Immature natural killer cell (primary cell): ENCODE data around the gene DPH3. TPM values are rescaled to one million over a fixed set of nuclear protein-coding genes. Genes with fewer than 3 reads are reported as not detected.

ENCODE experiments used
- DNase-seq, 3 donors: peaks; one replicate each; pipeline ENCODE4 v3.0.0; 2022; ENCODE audit warnings: mixed read lengths in 1 of 3
- H3K27ac Mint-ChIP-seq, 6 donors: one replicate each; pipeline ENCODE4 v1.8.0; 2020; ENCODE audit warnings: mixed read lengths in 6 of 6, mild to moderate bottlenecking in 5 of 6, inconsistent platforms in 4 of 6, moderate library complexity in 3 of 6
- H3K27me3 Mint-ChIP-seq, 3 donors: one replicate each; pipeline ENCODE4 v1.8.0; 2020 to 2021; ENCODE audit warnings: low read depth in 3 of 3, mild to moderate bottlenecking in 3 of 3, mixed read lengths in 3 of 3, moderate library complexity in 3 of 3, inconsistent platforms in 1 of 3
- H3K36me3 Mint-ChIP-seq, 3 donors: one replicate each; pipeline ENCODE4 v1.8.0; 2020; ENCODE audit warnings: mixed read lengths in 3 of 3, inconsistent platforms in 2 of 3, mild to moderate bottlenecking in 2 of 3
- H3K4me1 Mint-ChIP-seq, 2 donors: one replicate each; pipeline ENCODE4 v1.8.0; 2020; ENCODE audit warnings: inconsistent platforms in 2 of 2, mild to moderate bottlenecking in 2 of 2, mixed read lengths in 2 of 2, moderate library complexity in 1 of 2
- H3K4me3 Mint-ChIP-seq, 5 donors: one replicate each; pipeline ENCODE4 v1.8.0; 2020; ENCODE audit warnings: mild to moderate bottlenecking in 5 of 5, mixed read lengths in 5 of 5, inconsistent platforms in 3 of 5, moderate library complexity in 3 of 5
- H3K9me3 Mint-ChIP-seq, 6 donors: one replicate each; pipeline ENCODE4 v1.8.0; 2020; ENCODE audit warnings: mild to moderate bottlenecking in 6 of 6, mixed read lengths in 6 of 6, inconsistent platforms in 4 of 6, moderate library complexity in 3 of 6
- polyA plus RNA-seq, 3 donors: library from polyadenylated mRNA; unstranded; fragments of 300-500 nt; fragmentation: Illumina TruSeq; gene quantifications; one replicate each; pipeline ENCODE4 v1.2.3, GENCODE V29; 2021

Gene DPH3
- polyA plus RNA-seq, 3 donors from 2014 or later: 22.3 to 31.8 (median 25.5) TPM

DNA sequence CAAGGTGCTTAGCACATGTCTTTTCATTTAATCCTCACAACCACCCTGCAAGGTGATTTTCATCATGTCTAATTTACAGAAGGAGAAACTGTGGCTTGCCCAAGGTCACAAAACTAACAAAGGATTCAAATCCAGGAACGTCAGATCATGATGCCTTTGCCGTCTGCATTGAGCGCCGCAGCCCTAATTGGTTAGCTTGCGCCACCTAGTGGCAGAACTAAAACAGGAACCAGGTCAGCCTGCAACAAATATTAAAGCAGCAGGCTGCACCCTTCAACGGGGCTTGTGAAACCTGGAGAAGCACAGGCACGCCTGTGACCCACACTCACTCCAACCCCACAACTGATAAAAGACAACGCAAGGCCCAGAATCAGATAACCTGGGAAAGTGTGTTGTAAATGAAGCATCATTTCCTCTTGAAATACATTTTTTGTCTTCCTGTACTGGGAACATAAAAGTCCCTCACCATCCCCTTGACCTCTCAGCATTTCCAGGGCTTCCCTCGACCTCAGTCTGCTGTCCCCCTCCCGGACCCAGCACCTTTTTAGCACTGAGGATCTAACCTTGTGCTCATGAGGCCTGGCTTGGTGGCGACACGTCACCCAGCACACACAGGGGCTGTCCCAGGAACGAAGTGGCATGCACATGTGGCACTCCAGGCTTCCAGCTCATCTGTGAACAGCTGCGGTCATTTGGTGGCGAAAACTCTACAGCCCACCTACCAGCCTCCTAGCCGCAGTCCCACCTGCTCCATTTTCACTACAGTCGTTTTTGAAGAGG, 17.3 kb downstream of the DPH3 start:
- Mint-ChIP-seq H3K9me3 (no peaks in the 10 kb centered on the region), H3K27ac (no peak overlapping the region), H3K36me3 (no peaks in the 10 kb centered on the region), H3K27me3 (peaks cover 0 to 4% (median 4%) of the 10 kb centered on the region in 3 donors), H3K4me1 (peaks cover 4 to 9% of the 10 kb centered on the region in 2 donors), H3K4me3 (no peak overlapping the region)
- DNase-seq: peak; percentile 62 to 76 (median 69)

DNA sequence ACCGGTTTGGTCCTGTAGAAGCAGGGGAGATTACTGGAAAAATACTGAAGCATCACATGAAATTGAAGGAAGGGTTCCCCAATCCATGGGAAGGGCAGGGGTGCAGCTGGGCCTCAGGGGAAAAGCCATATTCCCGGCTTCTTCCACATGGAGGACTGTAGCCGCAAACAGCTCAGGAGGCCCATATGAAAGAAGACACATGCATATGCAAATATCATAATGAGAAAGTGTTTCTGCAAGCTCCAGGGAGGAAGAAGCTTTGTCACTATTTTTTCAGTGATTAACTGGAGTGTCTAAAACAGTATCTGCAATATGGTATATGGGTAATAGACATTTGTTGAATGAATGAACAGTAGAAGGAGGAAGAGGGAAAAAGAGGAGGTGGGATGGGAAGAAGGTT, 19.1 kb downstream of the DPH3 start:
- Mint-ChIP-seq H3K27ac (no peak overlapping the region), H3K4me3 (no peak overlapping the region), H3K27me3 (peaks cover 0 to 4% (median 4%) of the 10 kb centered on the region in 3 donors), H3K36me3 (peaks cover 0 to 3% (median 0%) of the 10 kb centered on the region in 3 donors), H3K9me3 (no peaks in the 10 kb centered on the region), H3K4me1 (peaks cover 4 to 9% of the 10 kb centered on the region in 2 donors)
- no peak for DNase-seq

GRCh38 chr3:16243706-16244490, 20.8 kb downstream of the DPH3 start:
- DNase-seq: no peak
- Mint-ChIP-seq H3K9me3 (no peaks in the 10 kb centered on the region), H3K27ac (no peak overlapping the region), H3K36me3 (peaks cover 0 to 3% (median 0%) of the 10 kb centered on the region in 3 donors), H3K4me1 (peaks cover 4 to 9% of the 10 kb centered on the region in 2 donors), H3K4me3 (no peak overlapping the region), H3K27me3 (peaks cover 0 to 4% (median 4%) of the 10 kb centered on the region in 3 donors)

- no peak for DNase-seq
- Mint-ChIP-seq H3K27me3 (peaks cover 0 to 2% (median 2%) of the 10 kb centered on the region in 3 donors), H3K4me1 (peaks cover 3 to 5% of the 10 kb centered on the region in 2 donors), H3K27ac (no peak overlapping the region), H3K4me3 (no peak overlapping the region), H3K36me3 (peaks cover 0 to 3% (median 0%) of the 10 kb centered on the region in 3 donors), H3K9me3 (no peaks in the 10 kb centered on the region)
Measured at GRCh38 chr3:16242177-16242576, 22.6 kb downstream of the DPH3 start.

- Mint-ChIP-seq H3K9me3 (no peaks in the 10 kb centered on the region), H3K27me3 (peaks cover 0 to 2% (median 2%) of the 10 kb centered on the region in 3 donors), H3K4me3 (no peak overlapping the region), H3K36me3 (peaks cover 0 to 3% (median 0%) of the 10 kb centered on the region in 3 donors), H3K27ac (no peak overlapping the region), H3K4me1 (no peaks in the 10 kb centered on the region)
- DNase-seq: no peak
Measured at GRCh38 chr3:16241225-16241624, 23.5 kb downstream of the DPH3 start.

DNA sequence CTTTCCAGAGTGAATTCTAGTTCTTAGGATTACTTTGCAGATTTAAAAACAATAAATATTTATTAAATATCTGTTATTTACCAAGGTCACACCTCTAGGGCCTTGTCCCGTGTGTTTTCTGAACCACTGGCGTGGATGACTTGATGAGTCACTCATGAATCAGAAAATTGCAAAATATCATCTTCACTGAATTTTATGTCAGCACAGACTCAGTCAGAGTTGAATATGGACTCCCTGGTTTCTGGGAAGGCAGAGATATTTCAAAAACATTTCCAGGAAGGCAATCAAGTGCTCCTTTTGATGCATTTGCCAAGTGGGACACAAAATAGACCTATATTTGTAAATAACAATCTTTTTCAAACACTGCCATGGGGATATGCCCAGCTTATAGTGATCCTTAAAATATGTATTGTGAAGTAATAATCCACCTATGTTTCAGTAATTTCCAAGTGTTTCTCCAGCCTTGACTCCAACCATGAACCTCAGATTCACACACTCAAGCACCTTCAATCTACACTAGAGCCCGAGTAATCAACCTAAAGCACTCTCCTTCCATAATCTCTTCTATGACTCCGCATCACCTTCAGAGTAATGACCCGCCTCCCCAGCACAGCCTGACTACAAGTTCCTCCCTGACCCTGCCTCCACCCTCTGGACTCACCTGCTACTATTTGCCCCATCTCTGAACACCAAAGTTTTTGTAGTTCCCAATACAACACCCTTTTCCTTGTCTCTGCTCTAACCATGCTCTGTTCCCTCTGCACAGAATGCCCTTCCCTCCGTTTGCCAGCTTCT, 24.3 kb downstream of the DPH3 start:
- H3K4me3 Mint-ChIP-seq: no peak overlapping the region
- no peak for DNase-seq
- peaks cover 0 to 3% (median 0%) of the 10 kb centered on the region in 3 donors for H3K36me3 Mint-ChIP-seq
- H3K27ac Mint-ChIP-seq: peak overlapping the region in 1 of 6 donors; percentile 17
- no peaks in the 10 kb centered on the region for H3K9me3 Mint-ChIP-seq
- H3K4me1 Mint-ChIP-seq: no peaks in the 10 kb centered on the region
- H3K27me3 Mint-ChIP-seq: peaks cover 0 to 2% (median 2%) of the 10 kb centered on the region in 3 donors

GRCh38 chr3:16239780-16240179, 25.0 kb downstream of the DPH3 start:
- Mint-ChIP-seq H3K4me3 (no peak overlapping the region), H3K36me3 (peaks cover 0 to 3% (median 0%) of the 10 kb centered on the region in 3 donors), H3K27me3 (peaks cover 0 to 2% (median 2%) of the 10 kb centered on the region in 3 donors), H3K9me3 (no peaks in the 10 kb centered on the region), H3K27ac (no peak overlapping the region), H3K4me1 (no peaks in the 10 kb centered on the region)
- DNase-seq: no peak

DNA sequence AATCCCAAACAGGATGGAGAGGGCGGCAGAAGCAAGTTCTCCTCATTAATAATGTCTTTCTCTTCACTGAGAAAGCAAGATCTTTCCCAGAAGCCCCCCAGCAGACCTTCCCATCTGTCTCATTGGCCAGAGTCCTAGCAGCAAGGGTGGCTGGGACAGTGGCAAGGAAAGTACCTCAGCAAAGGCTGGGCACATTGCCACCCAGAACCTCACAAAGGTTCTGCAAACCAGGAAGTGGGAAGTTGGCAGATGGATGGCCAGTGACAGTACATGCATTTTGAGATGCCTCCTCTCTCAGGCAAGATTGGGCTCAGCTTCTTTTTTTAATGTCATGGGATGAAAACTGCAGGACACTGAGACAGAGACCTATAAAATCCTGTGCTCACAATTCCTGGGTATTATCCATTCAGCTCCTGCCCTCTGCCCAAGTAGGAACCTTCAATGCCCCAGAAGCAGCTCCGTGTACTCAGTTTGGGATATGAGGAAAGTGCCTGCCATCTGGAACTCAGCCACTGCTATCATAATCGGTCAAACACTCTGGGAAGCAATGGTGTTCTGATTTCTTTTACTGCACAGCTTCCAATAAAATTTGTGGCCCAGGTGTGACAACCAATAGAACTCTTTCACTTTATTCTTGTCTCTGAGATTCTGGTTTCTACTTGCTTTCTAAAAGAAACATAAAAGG, 25.5 kb downstream of the DPH3 start:
- H3K4me3 Mint-ChIP-seq: no peak overlapping the region
- no peak overlapping the region for H3K27ac Mint-ChIP-seq
- no peaks in the 10 kb centered on the region for H3K4me1 Mint-ChIP-seq
- H3K27me3 Mint-ChIP-seq: peaks cover 0 to 2% (median 2%) of the 10 kb centered on the region in 3 donors
- DNase-seq: no peak
- peaks cover 0 to 3% (median 0%) of the 10 kb centered on the region in 3 donors for H3K36me3 Mint-ChIP-seq
- H3K9me3 Mint-ChIP-seq: no peaks in the 10 kb centered on the region

GRCh38 chr3:16236856-16237393, 27.8 kb downstream of the DPH3 start:
- no peaks in the 10 kb centered on the region for H3K9me3 Mint-ChIP-seq
- peaks cover 0 to 3% (median 2%) of the 10 kb centered on the region in 3 donors for H3K27me3 Mint-ChIP-seq
- no peak overlapping the region for H3K27ac Mint-ChIP-seq
- no peak for DNase-seq
- H3K4me1 Mint-ChIP-seq: no peaks in the 10 kb centered on the region
- H3K36me3 Mint-ChIP-seq: peaks cover 0 to 3% (median 0%) of the 10 kb centered on the region in 3 donors
- H3K4me3 Mint-ChIP-seq: no peak overlapping the region

DNA sequence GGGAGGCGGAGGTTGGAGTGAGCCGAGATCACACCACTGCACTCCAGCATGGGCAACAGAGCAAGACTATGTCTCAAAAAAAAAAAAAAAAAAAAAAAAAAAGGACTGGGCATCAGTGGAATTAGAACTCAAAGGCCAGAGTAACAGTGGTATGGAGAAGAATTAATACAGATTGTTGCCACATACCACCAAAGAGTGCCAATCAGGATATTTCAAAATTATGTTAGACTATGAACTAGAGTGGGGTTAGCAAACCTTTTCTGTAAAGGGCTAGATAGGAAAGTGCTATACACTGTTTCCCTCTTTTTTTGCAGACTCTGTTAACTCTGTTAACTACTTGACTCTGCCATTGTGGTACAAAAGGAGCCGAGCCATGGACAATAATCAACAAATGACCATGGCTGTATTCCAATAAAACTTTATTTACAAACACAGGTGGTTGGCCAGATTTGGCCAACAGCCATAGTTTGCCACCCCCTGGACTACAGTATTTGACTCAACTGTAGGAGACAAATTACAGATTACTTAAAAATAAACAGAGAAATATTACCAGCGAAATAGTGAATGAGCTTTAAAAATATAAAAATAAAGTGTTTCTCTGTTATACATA, 28.6 kb downstream of the DPH3 start:
- Mint-ChIP-seq H3K9me3 (no peaks in the 10 kb centered on the region), H3K4me3 (no peak overlapping the region), H3K36me3 (peaks cover 0 to 3% (median 0%) of the 10 kb centered on the region in 3 donors), H3K27ac (no peak overlapping the region), H3K4me1 (no peaks in the 10 kb centered on the region), H3K27me3 (peaks cover 0 to 4% (median 2%) of the 10 kb centered on the region in 3 donors)
- DNase-seq: no peak

DNA sequence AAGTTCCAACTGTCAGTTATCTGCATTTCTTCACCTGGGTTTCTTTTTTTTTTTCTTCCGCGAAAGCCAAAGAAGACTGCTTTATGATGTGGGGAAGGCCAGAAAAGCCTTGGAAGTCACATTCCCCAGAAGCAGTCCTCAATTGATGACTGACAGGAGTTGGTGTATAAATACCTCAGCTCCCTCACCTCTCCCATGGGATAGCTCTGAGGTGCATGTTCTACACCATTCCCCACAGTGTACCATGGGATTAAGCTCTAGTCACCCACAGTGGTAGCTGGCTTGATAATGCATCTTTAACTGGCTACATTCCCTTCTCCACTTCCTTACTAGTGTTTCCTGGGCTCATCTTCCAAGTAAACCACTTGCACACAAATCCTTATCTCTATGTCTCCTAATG, 30.5 kb downstream of the DPH3 start:
- Mint-ChIP-seq H3K9me3 (no peaks in the 10 kb centered on the region), H3K36me3 (no peaks in the 10 kb centered on the region), H3K4me3 (no peak overlapping the region), H3K27me3 (peaks cover 2 to 8% (median 5%) of the 10 kb centered on the region in 3 donors), H3K27ac (no peak overlapping the region), H3K4me1 (no peaks in the 10 kb centered on the region)
- no peak for DNase-seq

DNA sequence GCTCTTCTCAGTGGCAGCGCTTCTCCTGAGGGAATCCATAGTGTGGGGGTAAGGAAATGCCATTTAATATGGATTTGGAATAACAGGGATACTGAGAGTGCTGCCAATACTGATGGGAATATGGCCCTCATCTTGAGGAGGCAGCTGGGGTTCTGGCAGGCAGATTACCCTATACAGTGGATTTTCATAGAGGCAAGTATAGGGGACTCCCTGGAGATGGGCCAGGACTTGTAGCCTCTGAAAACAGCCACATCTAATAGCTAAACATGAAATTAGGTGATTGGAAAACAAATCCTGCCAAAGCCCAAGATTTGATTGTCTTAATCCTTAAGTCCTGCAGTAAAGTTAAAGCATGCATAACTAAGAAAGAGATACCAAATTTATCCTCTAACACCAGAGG, 30.9 kb downstream of the DPH3 start:
- no peaks in the 10 kb centered on the region for H3K4me1 Mint-ChIP-seq
- no peak overlapping the region for H3K4me3 Mint-ChIP-seq
- no peak for DNase-seq
- peaks cover 2 to 8% (median 5%) of the 10 kb centered on the region in 3 donors for H3K27me3 Mint-ChIP-seq
- H3K9me3 Mint-ChIP-seq: no peaks in the 10 kb centered on the region
- no peaks in the 10 kb centered on the region for H3K36me3 Mint-ChIP-seq
- H3K27ac Mint-ChIP-seq: no peak overlapping the region
